ENCODE data around the gene PRKCA.

The PRKCA gene

GRCh38 chr17:66859353-66859752, 556.9 kb downstream of the PRKCA start:
- no peak overlapping the region for H3K4me3 ChIP-seq (ENCODE audit: low read length)
- no peak for DNase-seq (ENCODE audit: low read depth)
- TF ChIP-seq, protein P1, sequence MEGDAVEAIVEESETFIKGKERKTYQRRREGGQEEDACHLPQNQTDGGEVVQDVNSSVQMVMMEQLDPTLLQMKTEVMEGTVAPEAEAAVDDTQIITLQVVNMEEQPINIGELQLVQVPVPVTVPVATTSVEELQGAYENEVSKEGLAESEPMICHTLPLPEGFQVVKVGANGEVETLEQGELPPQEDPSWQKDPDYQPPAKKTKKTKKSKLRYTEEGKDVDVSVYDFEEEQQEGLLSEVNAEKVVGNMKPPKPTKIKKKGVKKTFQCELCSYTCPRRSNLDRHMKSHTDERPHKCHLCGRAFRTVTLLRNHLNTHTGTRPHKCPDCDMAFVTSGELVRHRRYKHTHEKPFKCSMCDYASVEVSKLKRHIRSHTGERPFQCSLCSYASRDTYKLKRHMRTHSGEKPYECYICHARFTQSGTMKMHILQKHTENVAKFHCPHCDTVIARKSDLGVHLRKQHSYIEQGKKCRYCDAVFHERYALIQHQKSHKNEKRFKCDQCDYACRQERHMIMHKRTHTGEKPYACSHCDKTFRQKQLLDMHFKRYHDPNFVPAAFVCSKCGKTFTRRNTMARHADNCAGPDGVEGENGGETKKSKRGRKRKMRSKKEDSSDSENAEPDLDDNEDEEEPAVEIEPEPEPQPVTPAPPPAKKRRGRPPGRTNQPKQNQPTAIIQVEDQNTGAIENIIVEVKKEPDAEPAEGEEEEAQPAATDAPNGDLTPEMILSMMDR (conservative IDR thresholded peaks at IDR 0.05; ENCODE audit: low read length): no peak

GRCh38 chr17:66860204-66860603, 557.8 kb downstream of the PRKCA start:
- TF ChIP-seq, protein P1 (conservative IDR thresholded peaks at IDR 0.05; ENCODE audit: low read length): no peak
- DNase-seq (ENCODE audit: low read depth): no peak
- no peak overlapping the region for H3K4me3 ChIP-seq (ENCODE audit: low read length)
